ENCODE results near the gene KCNJ3.

DNA sequence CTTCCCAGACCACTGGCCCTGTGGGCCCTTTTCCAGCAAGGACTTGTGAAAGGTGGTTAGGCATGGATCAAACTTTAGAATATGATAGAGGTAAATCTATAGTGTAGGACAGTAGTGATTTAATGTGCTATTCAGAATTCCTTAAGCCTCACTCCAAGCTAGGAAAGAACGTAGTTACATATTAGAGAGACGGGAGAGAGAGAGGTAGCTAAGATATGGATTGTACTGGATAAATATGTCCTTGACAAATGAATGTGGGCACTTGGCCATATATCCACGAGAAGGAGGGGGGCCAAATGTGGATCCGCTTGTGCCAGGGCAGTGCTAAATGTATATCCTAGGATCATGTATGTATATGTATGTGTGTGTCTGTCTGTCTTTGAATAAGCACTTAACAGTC is 6.5 kb downstream of the KCNJ3 start:
- TF ChIP-seq, protein P1, sequence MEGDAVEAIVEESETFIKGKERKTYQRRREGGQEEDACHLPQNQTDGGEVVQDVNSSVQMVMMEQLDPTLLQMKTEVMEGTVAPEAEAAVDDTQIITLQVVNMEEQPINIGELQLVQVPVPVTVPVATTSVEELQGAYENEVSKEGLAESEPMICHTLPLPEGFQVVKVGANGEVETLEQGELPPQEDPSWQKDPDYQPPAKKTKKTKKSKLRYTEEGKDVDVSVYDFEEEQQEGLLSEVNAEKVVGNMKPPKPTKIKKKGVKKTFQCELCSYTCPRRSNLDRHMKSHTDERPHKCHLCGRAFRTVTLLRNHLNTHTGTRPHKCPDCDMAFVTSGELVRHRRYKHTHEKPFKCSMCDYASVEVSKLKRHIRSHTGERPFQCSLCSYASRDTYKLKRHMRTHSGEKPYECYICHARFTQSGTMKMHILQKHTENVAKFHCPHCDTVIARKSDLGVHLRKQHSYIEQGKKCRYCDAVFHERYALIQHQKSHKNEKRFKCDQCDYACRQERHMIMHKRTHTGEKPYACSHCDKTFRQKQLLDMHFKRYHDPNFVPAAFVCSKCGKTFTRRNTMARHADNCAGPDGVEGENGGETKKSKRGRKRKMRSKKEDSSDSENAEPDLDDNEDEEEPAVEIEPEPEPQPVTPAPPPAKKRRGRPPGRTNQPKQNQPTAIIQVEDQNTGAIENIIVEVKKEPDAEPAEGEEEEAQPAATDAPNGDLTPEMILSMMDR (IDR thresholded peaks at IDR 0.05) = no peak
- no peak for TF ChIP-seq POLR2AphosphoS5 (IDR thresholded peaks at IDR 0.05)
